Keratinocyte (primary cell): ENCODE results near the gene ETHE1.

ENCODE experiments used
- CTCF ChIP-seq, 3 experiments: IDR thresholded peaks in 1 of 3; conservative IDR thresholded peaks in 1 of 3; optimal IDR thresholded peaks in 1 of 3; 2 replicates in 2 of 3; 3 replicates in 1 of 3; pipeline versions ENCODE3 to v1.5.1; 2011; ENCODE audit warnings: low read length in 3 of 3, mild to moderate bottlenecking in 3 of 3, moderate library complexity in 2 of 3, control low read depth in 1 of 3, inconsistent platforms in 1 of 3; ENCODE audit not compliant: insufficient read depth in 2 of 3; ENCODE audit errors: extremely low read depth in 1 of 3
- EZH2 ChIP-seq: IDR thresholded peaks from one replicate; pipeline ENCODE4 v1.6.1; 2012; ENCODE audit warnings: inconsistent platforms, mild to moderate bottlenecking, low read length, moderate library complexity

GRCh38 chr19:43552198-43552450 lies 25.1 kb upstream of the ETHE1 start:
- TF ChIP-seq CTCF (optimal IDR thresholded peaks at IDR 0.05 in 1 of 3, IDR thresholded peaks at IDR 0.05 in 1 of 3, conservative IDR thresholded peaks at IDR 0.05 in 1 of 3; ENCODE audit: extremely low read depth in 1 of 3, insufficient read depth in 2 of 3, low read length in 3 of 3) (no peak), EZH2 (no peak)
